Esophagus mucosa (tissue), 1 donor: Measurements from ENCODE around the gene PCNX2. TPM values are rescaled to one million over a fixed set of nuclear protein-coding genes. Genes with fewer than 3 reads are reported as not detected.

Experiments
- ATAC-seq: fragments of 200-7000 bp; cut with Tn5 transposase; one replicate; pipeline ENCODE4 v1.9.1; 2020
- total RNA-seq: library from RNA; stranded (reverse); gene quantifications from one replicate; pipeline ENCODE4 v1.2.4, GENCODE V29; 2023
- donor health status: DM: yes; HTN: yes; CAD: no.

PCNX2 gene
- total RNA-seq, 1 donor from 2014 or later, result 11.5 TPM

- no peak for ATAC-seq
These were observed 40.4 kb downstream of the PCNX2 start for GRCh38 chr1:233255145-233255544.

GRCh38 chr1:233253832-233254331 lies 41.6 kb downstream of the PCNX2 start:
- ATAC-seq, result no peak

DNA sequence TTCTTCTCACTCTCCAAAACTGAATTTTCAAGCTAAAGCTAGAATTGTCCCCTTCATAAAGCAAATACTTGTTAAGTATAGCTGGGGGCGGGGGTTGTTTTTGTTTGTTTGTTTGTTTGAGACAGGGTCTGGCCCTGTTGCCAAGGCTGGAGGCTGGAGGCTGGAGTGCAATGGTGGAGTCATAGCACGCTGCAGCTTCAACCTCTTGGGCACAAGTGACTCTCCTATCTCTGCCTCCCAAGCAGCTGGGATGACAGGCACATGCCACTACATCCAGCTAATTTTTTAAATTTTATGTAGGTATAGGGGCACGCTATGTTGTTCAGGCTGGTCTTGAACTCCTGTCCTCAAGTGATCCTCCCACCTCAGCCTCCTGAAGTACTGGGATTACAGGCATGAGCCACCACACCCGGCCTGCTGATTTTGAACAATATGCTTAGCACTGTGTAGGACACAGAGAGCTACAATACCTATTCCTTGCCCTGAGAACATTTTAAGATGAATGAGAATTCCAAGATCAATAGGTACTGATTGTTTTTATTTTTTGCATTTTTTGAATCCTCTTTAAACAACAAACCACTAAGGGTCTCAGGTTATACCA lies 42.2 kb downstream of the PCNX2 start:
- ATAC-seq, result no peak

- no peak for ATAC-seq
These were observed 43.1 kb downstream of the PCNX2 start for GRCh38 chr1:233252441-233252840.

- ATAC-seq, result no peak
These were observed 44.3 kb downstream of the PCNX2 start for GRCh38 chr1:233251201-233251720.

- no peak for ATAC-seq
These were observed 47.5 kb downstream of the PCNX2 start for GRCh38 chr1:233248014-233248413.

DNA sequence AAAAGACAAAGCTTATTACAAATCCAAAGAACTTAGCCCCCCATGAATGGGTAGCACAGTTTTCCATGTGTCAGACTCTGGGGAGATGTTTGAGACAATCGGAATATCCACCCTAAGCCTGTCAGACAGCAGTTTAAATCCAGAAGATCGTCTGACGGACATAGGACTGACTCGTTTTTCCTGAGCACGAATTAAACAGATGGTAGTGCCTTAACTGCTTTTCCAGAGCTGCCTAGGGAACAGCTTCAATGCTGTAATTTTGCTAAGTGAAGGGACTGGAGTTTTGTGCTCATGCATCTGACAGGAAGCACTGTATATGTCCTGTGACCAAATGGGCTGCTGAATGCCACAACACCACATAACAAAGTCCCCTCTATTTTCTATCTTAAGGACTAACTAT lies 48.6 kb downstream of the PCNX2 start:
- ATAC-seq, result no peak

- no peak for ATAC-seq
These were observed 50.2 kb downstream of the PCNX2 start for GRCh38 chr1:233245191-233245765.

- no peak for ATAC-seq
These were observed 51.3 kb downstream of the PCNX2 start for GRCh38 chr1:233244183-233244582.

- ATAC-seq, result no peak
These were observed 52.6 kb downstream of the PCNX2 start for GRCh38 chr1:233242827-233243483.

DNA sequence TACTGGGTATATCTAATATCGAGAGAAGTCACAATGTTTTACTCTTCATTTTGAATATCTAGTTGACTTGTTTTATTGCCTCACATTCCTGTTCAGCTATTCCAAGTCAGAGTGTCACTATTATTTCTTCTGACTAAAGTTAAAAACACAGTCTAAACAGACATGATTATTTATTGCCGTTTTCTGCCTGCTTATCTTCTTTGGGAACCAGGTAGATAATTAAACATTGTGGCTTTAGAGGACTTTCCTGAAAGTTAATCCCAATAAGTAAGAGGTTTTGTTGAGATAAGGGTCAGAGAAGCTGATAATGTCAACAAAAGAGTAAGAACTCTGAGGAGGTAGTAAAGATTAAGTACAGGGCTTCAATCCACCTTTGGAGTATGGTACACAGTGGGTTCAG lies 53.8 kb downstream of the PCNX2 start:
- ATAC-seq, result no peak

DNA sequence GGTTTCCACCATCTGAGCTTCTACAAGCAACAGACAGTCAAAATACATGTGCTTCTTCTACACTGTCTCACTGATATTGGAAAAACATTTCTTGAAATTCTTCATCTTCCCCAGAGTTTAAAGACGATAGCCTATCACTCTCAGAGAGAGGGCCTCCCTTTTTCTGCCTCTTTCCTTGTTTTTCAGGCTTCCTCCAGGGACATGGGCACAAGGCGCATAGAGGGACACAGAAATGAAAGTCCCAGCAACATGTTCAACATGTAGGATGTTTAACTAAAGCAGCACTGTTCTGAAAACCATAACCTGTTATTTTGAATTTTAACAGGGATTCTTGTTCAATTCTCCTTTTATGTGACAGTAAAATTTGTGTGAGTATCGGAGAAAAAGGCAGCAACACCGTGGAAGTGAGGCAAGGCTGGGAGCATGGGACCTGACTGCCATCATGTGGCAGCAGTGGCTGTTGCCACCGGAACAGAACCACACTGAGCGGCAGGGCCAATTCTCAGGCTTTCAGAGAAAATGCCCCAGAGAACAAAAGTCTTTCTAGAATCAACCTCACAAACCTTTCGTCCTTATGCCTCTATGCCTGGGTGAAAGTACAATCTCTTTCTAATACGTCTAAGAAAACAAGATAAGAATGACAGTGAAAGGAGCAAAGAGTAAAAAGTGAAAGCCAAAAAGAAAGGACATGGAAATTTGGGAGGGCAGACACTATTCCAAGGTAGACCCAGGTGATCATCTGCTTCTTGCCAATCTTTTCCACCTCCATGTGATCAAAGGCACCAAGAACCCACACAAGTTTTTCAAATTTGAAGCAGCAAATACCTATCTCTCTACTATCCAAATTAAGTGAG lies 54.5 kb downstream of the PCNX2 start:
- peak; percentile 80 for ATAC-seq

DNA sequence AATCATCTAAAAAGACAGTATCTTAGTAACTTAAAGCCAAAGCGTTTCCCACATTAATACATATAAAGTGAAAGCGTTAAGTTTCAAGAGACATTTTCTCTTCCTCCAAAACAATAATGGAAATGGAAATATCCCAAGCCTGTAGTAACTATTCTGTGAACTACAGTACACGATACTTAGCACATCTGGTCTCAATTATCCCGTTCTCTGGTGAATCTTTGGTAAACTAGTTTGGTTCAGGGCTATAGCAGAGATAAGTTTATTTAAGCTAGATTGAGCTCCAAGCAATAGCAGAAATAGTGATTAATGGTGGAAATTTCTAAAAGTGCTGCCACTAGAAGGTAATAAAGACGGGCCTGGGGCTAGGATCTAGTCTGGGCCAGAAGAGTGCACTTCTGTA lies 55.2 kb downstream of the PCNX2 start:
- ATAC-seq, result no peak

DNA sequence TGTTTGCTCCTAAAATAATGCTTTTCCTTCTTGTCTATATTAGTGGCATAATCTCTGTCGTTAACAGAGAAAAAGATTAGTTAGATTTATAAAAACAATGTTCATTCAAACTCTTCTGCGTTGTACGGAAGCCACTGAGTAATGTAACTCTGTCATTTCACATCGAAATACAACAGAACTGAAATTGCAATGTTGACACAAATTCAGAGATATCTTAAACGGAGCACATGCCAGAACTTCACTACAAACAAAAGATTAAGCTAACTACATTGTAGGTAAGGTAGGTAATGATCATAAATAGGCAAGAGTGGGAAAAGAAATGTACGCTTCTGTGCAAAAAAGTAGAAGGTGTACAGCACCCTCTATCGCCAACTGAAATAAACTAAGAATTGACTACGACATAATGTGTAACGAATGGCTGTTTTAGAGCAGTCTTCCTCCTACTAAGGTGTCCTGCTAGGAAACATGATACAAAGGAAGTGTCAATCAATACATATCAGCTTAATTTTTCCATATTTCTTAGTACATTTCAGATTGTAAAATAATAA lies 56.6 kb downstream of the PCNX2 start:
- no peak for ATAC-seq

GRCh38 chr1:233237647-233238046 lies 57.9 kb downstream of the PCNX2 start:
- no peak for ATAC-seq

DNA sequence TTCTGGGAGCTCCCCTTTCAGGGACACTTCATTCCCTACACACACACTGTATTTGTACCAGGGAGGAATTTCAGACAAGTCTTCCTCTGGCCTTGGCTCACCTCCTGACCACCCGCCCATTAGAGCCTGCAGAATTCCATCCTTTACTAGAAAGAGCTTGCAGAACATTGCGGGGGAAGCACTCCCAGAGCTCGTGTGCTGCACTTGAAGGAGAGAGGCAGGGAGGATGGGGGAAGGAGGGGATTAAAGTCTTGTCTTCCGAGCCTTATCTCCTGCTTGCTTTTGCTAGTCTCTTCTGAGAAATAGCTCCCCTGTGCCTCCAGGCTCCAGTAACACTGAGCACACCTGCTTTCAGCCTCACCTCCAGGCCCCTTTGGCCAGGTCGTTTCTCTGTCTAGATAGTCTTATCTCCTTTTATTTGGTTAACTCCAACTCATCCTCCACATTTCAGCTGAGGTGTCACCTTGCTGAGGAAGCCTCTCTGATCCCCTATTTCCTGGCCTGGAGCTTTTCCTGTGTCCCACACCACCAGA lies 62.0 kb downstream of the PCNX2 start:
- no peak for ATAC-seq

DNA sequence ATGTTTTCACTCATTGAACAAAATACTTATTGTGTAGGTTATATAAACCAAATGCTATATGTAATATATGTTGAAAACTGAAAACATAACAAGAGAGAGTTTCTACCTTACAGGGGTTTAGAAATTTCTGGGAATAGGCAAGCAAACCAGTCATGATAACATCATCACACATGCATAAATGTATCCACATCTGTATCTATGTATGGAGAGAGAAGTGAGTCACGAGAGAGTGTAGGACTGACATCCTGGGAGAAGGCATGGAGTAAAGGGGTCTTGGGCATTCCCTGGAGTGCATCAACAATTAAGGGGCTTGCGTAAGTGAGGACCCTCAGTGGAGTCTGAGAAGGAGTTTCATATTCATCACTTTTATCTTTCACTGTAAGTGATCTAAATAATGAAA lies 65.5 kb downstream of the PCNX2 start:
- ATAC-seq, result no peak

GRCh38 chr1:233229288-233229687 lies 66.2 kb downstream of the PCNX2 start:
- no peak for ATAC-seq

DNA sequence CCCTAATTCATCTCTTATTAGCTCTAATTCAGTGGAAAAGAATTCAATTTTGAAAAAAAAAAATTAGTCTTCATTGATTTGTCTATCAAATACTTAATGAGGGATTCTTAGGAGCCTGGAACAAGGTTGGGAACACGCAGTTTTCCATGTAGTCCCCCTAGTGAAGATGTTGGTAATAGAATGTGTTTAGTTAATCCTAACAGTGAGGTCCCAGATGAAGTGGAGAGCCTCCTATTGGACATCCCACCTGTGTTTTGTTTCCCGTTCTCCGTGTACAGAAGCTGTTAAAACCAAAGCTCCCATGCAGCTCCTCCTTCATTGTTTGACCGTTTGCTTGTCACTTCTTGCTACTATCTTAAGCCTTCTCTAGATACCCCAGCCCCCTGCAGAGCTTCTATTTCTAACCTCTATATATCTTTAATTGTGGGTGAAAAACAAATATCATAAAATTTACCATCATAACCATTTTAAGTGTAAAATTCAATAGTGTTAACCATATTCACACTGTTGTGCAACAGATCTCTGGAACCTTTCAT lies 67.5 kb downstream of the PCNX2 start:
- ATAC-seq, result no peak

DNA sequence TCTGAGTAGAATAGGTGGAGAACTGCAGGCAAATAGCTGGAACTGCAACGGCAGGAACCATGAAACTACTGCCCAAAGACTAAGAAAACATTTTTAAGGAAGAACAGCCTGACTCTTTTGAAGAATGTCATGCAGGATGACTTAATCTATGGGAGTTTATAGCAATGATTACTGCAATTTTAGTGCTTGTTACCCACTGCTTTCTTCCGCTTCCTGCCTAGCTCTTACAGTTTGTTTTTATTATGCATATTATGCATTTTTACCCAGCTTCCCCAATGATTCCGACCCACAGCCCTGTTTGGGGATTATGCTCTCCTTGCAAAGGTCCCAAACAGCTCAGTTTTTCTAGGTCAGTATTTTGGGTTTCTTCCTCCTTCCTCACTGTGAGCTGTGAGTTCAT lies 71.2 kb downstream of the PCNX2 start:
- no peak for ATAC-seq

DNA sequence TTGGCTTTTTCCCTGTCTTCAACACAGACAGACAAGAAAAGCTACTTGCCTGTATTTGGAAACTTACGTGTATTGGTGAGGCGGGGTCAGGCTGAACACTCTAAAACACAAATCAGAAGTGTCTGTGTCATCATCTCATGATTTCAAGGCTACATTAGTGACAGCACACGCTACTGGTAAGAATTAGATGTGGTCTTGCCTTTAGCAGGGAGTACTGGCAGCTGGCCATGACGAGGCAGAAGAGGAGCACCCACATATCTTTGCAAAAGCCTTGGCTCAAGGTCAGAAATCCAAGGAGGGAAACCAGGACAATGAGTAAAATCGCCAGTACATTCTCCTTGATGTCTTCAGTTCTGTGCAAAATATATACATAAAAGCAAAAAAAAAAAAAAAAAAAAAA lies 77.7 kb downstream of the PCNX2 start:
- ATAC-seq, result no peak

- ATAC-seq, result no peak
These were observed 79.5 kb downstream of the PCNX2 start for GRCh38 chr1:233216009-233216408.
